ACHN (cell line): ENCODE results near the gene FNTB.

Experiments
- DNase-seq: peaks from one replicate; pipeline ENCODE4 v3.0.0-alpha.2; 2015
- in situ Hi-C: cut with HindIII; loops from 2 replicates; pipeline ENCODE4 v1.10.0; 2017; ENCODE audit warnings: low sequenced_read_pairs, low pct_ligation_motif_present, low pct_unique_long_range_greater_than_20kb

Gene FNTB

DNA sequence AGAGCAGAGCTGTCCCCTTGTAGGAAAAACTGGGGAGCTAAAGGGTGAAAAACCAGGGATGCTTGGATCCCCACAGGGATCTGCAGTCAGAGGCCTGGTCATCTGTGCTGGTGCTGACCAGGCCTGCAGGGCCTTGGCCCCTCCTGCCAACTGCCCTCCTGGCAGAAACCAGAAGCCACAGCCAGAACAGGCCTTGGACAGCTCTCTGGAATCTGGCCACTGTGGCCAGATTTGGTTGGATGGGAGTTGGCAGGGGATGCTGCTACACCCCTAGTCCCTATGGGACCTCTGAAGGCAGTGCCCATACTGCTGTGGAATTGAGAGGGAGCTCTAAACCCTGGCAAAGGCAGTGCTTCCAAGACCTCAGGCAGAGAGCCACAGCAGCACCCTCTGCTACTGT is 35.0 kb upstream of the FNTB start:
- in situ Hi-C loops: no loop called here
- no peak for DNase-seq

GRCh38 chr14:64952598-64953309 is 33.9 kb upstream of the FNTB start:
- DNase-seq: no peak
- in situ Hi-C loops: no loop called here

GRCh38 chr14:64953310-64953654 is 33.4 kb upstream of the FNTB start:
- in situ Hi-C loops: no loop called here
- no peak for DNase-seq

DNA sequence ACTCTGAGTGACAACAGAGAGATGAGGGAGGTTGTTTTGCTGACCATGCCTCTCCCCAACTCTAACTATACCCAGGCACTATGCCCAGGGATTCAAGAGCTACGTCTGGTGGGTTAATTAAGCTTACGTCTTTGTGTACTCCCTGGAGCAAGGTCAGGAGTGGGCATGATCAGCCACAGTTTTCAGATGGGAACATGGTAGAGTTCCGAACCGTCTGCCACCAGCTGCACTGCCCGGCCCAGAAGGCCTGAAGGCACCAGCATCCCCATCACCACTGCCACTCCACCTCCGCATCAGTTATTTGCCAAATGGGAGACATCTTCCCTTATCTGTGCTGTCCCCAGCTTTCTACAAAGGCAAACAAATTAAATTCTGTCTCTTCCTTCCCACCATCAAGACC is 33.0 kb upstream of the FNTB start:
- DNase-seq: no peak
- in situ Hi-C loops: no loop called here

GRCh38 chr14:64954491-64955240 is 32.0 kb upstream of the FNTB start:
- in situ Hi-C loops: no loop called here
- DNase-seq: no peak

DNA sequence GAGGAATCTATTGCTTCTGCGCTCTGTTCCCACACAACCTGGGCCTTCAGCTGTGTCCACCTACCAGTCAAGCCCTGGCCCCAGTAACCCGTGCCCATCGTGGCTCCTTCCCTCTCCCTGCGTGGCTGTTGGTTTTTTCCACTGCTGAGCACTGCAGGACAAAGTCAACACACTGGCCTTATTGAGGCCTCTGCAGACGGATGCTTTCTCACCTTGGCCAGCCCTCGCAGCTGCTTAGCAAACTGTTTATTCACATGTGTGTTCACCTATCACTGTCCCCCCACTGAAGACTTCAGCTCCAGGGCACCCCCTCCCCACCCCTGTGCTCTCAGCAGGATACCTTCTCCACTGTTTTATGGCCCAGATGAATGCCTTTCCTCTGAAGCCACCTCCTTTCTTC is 31.4 kb upstream of the FNTB start:
- in situ Hi-C loops: no loop called here

DNA sequence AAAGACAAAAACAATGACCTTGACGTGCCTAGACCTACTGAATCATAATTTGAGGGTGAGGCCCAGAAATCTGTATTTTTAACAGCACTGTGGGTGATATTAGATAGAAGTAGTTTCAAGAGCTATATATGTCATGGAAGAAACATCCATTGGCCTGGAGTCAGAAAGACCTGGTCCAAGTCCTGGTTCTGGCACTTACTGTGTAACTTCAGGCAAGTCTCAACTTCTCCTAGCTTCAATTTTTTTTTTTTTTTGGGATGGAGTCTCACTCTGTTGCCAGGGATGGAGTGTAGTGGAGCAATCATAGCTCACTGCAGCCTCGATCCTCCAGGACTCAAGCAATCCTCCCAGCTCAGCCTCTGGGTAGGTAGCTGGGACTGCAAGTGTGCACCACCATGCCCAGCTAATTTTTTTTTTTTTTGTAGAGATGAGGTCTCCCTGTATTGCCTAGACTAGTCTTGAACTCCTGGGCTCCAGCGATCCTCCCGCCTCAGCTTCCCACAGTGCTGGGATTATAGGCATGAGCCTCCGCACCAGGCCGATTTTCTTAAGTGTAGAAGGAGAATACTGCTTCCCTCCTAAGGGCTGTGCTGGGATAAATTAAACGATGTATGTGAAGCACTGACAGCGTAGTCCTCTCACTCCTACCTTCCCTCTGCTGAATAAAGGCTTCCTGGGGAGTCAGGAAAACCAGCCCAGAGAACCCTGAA is 29.8 kb upstream of the FNTB start:
- DNase-seq: no peak
- in situ Hi-C loops: no loop called here

More for the DNA sequence above, 31.4 kb upstream of the FNTB start:
- no peak for DNase-seq

GRCh38 chr14:64958201-64958600 is 28.5 kb upstream of the FNTB start:
- no peak for DNase-seq
- in situ Hi-C loops: no loop called here

DNA sequence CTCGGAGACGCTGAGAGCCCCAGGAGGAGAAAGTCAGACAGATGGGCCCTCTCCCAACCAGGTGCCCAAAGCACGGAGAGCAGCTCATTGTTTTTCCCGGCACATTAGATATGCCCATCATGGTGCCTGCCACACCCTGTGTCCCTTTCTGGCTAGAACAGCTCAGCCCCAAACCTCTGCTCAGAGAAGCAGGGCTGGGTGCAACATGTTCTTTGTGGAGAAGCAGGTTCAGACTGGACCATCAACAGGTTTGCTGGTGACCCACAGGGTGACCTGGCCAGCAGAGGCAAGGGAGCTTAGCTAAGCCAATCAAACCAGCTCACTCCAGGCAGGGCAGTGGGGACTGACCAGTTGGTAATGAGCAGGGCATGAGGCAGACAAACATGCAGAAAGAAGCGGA is 28.0 kb upstream of the FNTB start:
- in situ Hi-C loops: no loop called here

DNA sequence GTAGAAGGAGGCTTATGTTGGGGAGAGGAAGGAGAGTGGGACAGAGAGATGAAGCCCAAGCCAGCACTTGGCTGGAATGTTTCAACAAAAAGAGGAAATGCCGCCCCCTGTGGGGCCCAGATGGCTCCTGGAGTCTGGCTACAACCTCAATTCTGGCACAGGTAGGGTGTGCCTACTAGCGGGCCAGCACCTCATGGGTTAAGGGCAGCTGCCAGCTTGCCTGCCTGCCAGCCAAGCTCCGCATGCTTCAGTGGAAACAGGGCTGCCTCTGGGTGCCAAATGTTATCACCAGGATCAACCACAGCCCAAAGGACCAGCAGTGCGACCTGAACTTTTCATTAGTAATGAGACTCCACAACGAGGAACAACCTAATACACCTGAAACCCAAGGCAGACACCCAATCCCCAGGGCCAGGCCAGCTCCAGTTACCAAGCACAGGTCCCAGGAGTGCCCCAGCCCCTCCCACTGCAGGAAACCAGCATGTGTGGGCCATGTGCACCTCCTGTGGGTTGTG is 25.9 kb upstream of the FNTB start:
- DNase-seq: no peak
- in situ Hi-C loops: no loop called here

More for the DNA sequence above, 28.0 kb upstream of the FNTB start:
- no peak for DNase-seq

DNA sequence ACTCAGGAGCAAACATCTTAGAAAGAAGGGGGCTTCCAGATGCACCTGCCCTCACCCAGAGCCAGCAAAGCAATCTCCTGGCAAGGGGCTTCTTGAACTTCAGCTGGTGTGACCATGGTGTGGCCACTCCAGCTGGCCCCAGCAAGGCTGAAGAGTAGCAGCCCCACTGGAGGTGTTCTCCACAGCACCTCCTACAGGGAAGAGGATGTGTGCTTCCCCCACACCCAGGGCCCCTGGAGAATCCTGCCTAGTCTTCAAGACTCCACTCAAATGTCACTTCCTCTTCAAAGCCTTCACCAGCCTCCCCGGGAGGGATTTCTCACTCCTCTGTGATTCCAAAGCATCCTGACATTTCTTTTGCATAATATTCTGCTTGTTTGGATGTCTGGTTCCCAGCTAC is 23.1 kb upstream of the FNTB start:
- in situ Hi-C loops: no loop called here
- no peak for DNase-seq

GRCh38 chr14:64965356-64966000 is 21.2 kb upstream of the FNTB start:
- no peak for DNase-seq
- in situ Hi-C loops: no loop called here

DNA sequence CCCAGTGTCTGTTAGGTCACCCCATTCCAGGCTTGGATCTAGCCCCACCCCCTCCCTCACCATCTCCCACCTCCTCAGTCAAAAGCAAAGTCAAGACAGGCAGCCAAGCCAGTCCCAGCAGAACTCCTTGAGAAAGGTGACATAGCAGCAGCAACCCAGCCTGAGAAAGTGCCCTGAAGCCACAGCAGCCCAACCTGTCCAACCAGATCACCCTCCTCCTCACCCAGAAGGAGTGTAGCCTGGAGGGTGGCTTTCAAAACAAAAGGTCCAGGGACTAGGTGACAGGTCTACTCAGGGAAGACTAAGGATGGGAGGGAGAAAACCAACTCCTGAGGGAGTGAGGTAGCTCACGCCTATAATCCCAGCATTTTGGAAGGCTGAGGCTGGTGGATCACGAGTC is 19.7 kb upstream of the FNTB start:
- DNase-seq: no peak
- in situ Hi-C loops: no loop called here

DNA sequence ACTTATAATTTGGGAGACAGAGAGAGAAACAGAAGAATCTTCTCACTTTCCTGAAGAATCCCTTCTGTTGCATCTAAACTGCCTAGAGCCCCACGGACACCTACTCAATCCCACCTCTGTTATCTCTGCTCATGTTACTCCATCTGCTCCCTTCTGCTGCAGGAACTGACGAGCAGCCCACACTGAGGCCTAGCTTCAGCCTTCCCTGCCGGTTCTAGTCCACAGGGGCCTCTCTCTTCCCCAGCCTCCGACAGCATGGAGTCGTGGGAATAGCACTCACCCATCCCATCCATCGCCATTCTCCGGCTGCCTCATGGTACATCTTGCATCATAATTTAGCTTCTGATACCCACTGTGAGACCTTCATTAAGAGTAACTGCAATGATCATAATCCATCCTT is 18.5 kb upstream of the FNTB start:
- no peak for DNase-seq
- in situ Hi-C loops: no loop called here

DNA sequence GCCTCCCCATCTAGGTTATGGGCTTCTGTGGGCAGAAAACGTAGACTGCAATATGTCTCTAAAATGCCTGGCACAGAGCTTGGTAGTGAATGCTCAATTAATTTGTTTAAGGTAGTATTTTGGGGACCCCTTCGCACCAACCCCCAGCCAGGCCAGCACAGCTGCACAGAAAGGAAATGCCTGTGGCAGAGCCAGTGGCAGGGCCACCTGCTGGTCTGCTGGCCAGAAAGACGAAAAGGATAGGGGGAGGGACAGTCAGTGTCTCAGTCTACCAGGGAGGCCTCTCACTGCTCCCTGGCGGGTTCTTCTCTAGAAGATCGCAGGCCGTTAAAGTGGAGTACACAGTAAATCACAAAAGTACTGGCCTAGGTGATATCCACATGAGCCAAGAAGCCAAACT is 18.0 kb upstream of the FNTB start:
- in situ Hi-C loops: no loop called here
- no peak for DNase-seq

DNA sequence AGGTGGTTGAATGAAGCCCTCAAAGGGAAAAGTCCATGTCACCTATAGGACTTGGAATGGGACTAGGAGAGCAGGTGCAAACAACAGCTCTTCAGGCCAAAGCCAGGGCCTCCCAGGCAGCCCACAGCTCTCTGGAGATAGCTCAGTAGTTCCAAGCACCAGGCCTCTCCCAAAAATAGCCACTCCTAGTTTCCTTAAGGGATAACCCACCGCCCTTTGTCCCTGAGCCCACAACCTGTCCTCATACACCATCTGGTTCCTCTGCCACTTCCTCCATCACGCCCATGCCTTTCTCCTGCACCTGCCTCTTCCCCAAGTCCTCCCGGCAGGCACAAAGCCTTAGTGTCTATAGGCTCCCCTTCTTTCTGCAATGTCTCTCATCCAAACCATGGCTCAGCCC is 16.7 kb upstream of the FNTB start:
- in situ Hi-C loops: no loop called here

GRCh38 chr14:64970776-64971477 is 15.8 kb upstream of the FNTB start:
- peak; percentile 54 for DNase-seq
- in situ Hi-C loops: no loop called here

More for the DNA sequence above, 16.7 kb upstream of the FNTB start:
- no peak for DNase-seq

DNA sequence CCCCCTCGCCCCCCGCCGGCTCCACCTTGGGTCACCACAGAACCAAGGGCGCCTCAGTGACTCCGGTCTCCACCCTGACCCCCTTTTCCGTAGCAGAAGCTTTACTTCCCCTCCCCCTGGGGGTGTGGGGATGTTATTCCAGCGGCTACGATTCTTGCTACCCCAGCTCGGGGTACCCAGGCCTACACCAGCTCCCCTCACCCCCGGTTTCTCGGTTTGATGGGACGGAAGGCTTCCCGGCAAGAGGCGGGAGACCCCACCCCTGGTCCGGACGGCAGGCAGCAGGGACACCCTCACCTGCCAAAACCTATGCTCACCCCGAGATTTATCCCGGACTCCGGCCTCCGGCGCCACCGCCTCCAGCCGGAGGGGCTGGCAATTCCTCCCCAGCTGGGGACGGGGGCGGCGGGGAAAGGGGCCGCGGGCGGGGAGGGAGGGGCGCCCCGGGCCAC is 15.2 kb upstream of the FNTB start:
- DNase-seq: no peak
- in situ Hi-C loops: no loop called here
